ENCODE data around the gene FBXW8.

Gene FBXW8

DNA sequence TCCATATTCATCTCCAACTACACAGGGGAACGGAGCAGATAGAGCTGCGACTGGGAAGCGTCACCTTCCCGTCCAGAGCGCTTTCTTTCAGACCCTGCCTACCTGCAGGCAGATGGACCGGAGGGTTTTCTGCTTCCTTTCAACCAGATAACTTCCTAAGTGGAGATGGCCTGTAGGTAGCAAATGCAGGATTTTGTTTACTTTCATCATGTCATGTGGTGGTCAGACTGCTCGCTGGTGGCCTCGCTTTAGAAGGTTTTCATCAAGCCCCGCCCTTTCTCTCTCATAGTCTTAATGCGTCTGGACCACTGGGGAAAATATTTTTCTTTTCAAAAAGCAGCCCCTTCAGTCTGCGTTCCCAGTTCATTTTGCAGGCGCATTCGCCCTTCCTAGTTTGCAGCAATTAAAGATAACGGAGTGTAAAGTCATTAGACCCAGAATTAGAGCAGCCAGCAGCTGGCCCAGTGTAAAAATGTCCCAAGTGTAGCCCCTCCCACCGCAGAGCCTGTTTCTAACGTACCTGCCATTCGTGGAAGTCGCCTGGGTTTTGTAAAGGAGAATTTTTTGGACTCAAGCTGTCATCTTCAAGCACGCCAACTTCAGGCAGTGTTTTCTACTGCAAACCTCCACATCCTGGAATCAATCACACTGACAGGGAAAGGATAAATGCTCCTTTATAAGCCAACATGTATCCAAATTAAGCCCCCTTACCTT is 119.6 kb downstream of the FBXW8 start:
- TF ChIP-seq, protein P1, sequence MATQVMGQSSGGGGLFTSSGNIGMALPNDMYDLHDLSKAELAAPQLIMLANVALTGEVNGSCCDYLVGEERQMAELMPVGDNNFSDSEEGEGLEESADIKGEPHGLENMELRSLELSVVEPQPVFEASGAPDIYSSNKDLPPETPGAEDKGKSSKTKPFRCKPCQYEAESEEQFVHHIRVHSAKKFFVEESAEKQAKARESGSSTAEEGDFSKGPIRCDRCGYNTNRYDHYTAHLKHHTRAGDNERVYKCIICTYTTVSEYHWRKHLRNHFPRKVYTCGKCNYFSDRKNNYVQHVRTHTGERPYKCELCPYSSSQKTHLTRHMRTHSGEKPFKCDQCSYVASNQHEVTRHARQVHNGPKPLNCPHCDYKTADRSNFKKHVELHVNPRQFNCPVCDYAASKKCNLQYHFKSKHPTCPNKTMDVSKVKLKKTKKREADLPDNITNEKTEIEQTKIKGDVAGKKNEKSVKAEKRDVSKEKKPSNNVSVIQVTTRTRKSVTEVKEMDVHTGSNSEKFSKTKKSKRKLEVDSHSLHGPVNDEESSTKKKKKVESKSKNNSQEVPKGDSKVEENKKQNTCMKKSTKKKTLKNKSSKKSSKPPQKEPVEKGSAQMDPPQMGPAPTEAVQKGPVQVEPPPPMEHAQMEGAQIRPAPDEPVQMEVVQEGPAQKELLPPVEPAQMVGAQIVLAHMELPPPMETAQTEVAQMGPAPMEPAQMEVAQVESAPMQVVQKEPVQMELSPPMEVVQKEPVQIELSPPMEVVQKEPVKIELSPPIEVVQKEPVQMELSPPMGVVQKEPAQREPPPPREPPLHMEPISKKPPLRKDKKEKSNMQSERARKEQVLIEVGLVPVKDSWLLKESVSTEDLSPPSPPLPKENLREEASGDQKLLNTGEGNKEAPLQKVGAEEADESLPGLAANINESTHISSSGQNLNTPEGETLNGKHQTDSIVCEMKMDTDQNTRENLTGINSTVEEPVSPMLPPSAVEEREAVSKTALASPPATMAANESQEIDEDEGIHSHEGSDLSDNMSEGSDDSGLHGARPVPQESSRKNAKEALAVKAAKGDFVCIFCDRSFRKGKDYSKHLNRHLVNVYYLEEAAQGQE (IDR thresholded peaks at IDR 0.05; ENCODE audit: insufficient read depth in 1 of 2, low read depth in 2 of 2, low read length in 2 of 2) = no peak
- no peak for TF ChIP-seq TAF1 (IDR thresholded peaks at IDR 0.05; ENCODE audit: borderline replicate concordance, insufficient read depth, low read length)
- TF ChIP-seq POLR2AphosphoS5 (IDR thresholded peaks at IDR 0.05; ENCODE audit: low read depth, low read length) = no peak
- no peak for TF ChIP-seq FOXP2 (optimal IDR thresholded peaks at IDR 0.05; ENCODE audit: borderline replicate concordance, extremely low read depth, extremely low read length, insufficient read depth)

DNA sequence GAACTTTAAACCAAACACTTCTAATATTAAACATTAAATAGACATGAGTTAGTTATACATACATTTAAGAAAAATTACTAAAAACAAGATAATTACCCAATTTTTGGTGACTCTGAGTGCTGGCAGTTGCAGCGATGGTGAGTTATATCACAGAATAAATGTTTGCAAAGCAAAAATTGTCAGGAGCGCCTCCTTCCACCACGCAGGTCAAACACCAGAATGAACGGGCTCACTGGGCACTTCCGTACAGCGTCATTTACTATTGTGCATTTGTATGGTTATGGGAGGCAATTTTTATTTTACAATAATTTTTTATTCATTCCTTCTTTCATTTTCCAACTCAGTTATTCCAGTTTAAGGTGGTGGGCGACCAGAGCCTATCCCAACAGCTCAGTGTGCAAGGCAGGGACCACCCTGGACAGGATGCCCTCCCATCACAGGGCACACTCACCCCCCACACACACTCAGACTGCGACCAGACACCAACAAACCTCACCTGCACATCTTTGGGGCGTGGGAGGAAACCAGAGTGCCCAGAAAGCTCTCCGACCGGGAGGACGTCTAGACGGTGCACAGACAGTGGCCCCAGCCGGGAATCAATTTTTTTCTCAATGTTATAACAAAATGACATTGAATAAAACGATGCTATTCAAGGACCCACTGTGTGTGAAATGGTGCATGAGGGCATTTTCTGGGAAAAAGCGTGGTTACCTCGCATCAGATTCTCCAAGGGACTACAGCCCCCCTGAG is 121.3 kb downstream of the FBXW8 start:
- TF ChIP-seq FOXP2 (optimal IDR thresholded peaks at IDR 0.05; ENCODE audit: borderline replicate concordance, extremely low read depth, extremely low read length, insufficient read depth) = no peak
- TF ChIP-seq TAF1 (IDR thresholded peaks at IDR 0.05; ENCODE audit: borderline replicate concordance, insufficient read depth, low read length) = no peak
- TF ChIP-seq, protein P1 (IDR thresholded peaks at IDR 0.05; ENCODE audit: insufficient read depth in 1 of 2, low read depth in 2 of 2, low read length in 2 of 2) = no peak
- no peak for TF ChIP-seq SIN3A (IDR thresholded peaks at IDR 0.05; ENCODE audit: borderline replicate concordance, insufficient read depth, low read length)
- no peak for TF ChIP-seq POLR2AphosphoS5 (IDR thresholded peaks at IDR 0.05; ENCODE audit: low read depth, low read length)

GRCh38 chr12:117032593-117033381 is 122.0 kb downstream of the FBXW8 start:
- no peak for TF ChIP-seq POLR2AphosphoS5 (IDR thresholded peaks at IDR 0.05; ENCODE audit: low read depth, low read length)

DNA sequence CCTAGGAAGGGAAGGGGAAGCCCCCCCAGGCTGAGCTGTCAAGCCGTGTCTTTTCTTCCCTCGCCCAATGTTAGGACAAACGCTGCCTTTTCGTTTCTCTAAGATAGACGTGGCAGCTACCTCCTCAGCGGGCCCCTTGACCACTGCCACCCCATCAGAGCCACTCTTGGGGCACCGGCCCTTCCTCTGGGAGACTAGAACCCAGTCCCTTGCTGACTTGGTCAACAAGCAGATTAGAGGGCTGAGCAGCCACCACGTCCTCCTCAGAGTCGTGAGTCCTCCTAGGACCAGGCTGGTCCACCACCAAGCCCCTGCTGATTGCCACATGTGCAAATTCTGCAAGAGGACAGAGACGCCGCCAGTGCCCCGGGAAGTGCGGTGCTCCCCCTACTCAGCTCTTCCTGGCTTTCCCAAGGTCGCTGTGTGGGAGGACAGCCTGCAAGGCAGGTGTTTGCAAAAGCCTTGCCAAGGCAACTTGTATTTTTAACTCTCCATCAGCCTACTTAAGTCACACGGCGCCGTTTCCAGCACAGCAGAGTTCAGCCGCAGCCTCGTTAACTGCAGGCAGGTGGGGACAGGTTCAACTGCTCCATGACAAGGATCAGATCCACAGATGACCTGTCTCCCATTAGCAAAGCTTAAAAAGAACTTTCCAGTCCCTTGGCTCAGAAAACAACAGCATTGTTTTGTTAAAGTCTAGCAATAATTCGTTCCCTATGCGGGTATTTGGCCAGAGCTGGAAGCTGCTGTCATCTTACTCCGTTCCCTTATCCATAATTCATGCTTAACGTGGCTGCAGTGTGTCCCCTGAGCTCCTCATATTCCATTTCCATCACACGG is 122.9 kb downstream of the FBXW8 start:
- TF ChIP-seq FOXP2 (optimal IDR thresholded peaks at IDR 0.05; ENCODE audit: borderline replicate concordance, extremely low read depth, extremely low read length, insufficient read depth) = no peak
- no peak for TF ChIP-seq SIN3A (IDR thresholded peaks at IDR 0.05; ENCODE audit: borderline replicate concordance, insufficient read depth, low read length)
- TF ChIP-seq, protein P1 (IDR thresholded peaks at IDR 0.05; ENCODE audit: insufficient read depth in 1 of 2, low read depth in 2 of 2, low read length in 2 of 2) = no peak
- no peak for TF ChIP-seq POLR2AphosphoS5 (IDR thresholded peaks at IDR 0.05; ENCODE audit: low read depth, low read length)
- no peak for TF ChIP-seq TAF1 (IDR thresholded peaks at IDR 0.05; ENCODE audit: borderline replicate concordance, insufficient read depth, low read length)

GRCh38 chr12:117034249-117034648 is 123.5 kb downstream of the FBXW8 start:
- no peak for TF ChIP-seq POLR2AphosphoS5 (IDR thresholded peaks at IDR 0.05; ENCODE audit: low read depth, low read length)
- TF ChIP-seq TAF1 (IDR thresholded peaks at IDR 0.05; ENCODE audit: borderline replicate concordance, insufficient read depth, low read length) = no peak
- TF ChIP-seq SIN3A (IDR thresholded peaks at IDR 0.05; ENCODE audit: borderline replicate concordance, insufficient read depth, low read length) = no peak
- no peak for TF ChIP-seq FOXP2 (optimal IDR thresholded peaks at IDR 0.05; ENCODE audit: borderline replicate concordance, extremely low read depth, extremely low read length, insufficient read depth)
- TF ChIP-seq, protein P1 (IDR thresholded peaks at IDR 0.05; ENCODE audit: insufficient read depth in 1 of 2, low read depth in 2 of 2, low read length in 2 of 2) = no peak
